OCI-LY3 (cell line): Measurements from ENCODE around the gene CHST12.

Experiments used
- H2AFZ ChIP-seq: fragments of 200-600, 300-600 bp; shearing (Covaris generic); 2 replicates; pipeline ENCODE4 v1.6.0; 2014; ENCODE audit warnings: antibody characterized with exemption, low read depth, low read length
- H3K27ac ChIP-seq: fragments of 200-600, 300-600 bp; sonication (generic); 2 replicates; pipeline ENCODE4 v1.5.1; 2014; ENCODE audit warnings: mild to moderate bottlenecking, low read length, moderate library complexity, mixed read lengths
- H3K27me3 ChIP-seq: fragments of 200-600, 300-600 bp; sonication (generic); 2 replicates; pipeline ENCODE4 v1.6.1; 2014; ENCODE audit warnings: low read depth, low read length, mixed read lengths
- H3K36me3 ChIP-seq: fragments of 200-600, 300-600 bp; sonication (generic); replicated peaks from 2 replicates; pipeline ENCODE3; 2014; ENCODE audit warnings: low read depth, low read length, mixed read lengths
- H3K4me1 ChIP-seq: fragments of 300-600, 200-600 bp; sonication (generic); 2 replicates; pipeline ENCODE4 v1.6.1; 2014; ENCODE audit warnings: low read length, mixed read lengths
- H3K4me2 ChIP-seq: fragments of 200-600, 300-600 bp; sonication (generic); 2 replicates; pipeline ENCODE4 v1.6.1; 2014; ENCODE audit warnings: low read length, mixed read lengths
- H3K4me3 ChIP-seq: fragments of 300-600, 200-600 bp; sonication (generic); 2 replicates; pipeline ENCODE4 v1.5.1; 2014; ENCODE audit warnings: antibody characterized with exemption, mild to moderate bottlenecking, low read length, moderate library complexity
- H3K79me2 ChIP-seq: fragments of 300-600, 200-600 bp; shearing (Covaris generic); 2 replicates; pipeline ENCODE4 v1.6.1; 2014; ENCODE audit warnings: mild to moderate bottlenecking, low read length, mixed read lengths
- H3K9ac ChIP-seq: fragments of 300-600, 200-600 bp; shearing (Covaris generic); 2 replicates; pipeline ENCODE4 v1.6.0; 2014; ENCODE audit warnings: mild to moderate bottlenecking, low read length, moderate library complexity
- H3K9me3 ChIP-seq: fragments of 200-600, 300-600 bp; shearing (Covaris generic); 2 replicates; pipeline ENCODE4 v1.6.1; 2014; ENCODE audit warnings: low read length, mixed read lengths; ENCODE audit not compliant: insufficient read depth
- H4K20me1 ChIP-seq: fragments of 200-600, 300-600 bp; sonication (generic); 2 replicates; pipeline ENCODE4 v1.6.1; 2016; ENCODE audit warnings: low read length, mixed read lengths; ENCODE audit not compliant: insufficient read depth
- EZH2phosphoT487 ChIP-seq: fragments of 200-600 bp; shearing (Covaris generic); IDR thresholded peaks from 2 replicates; pipeline ENCODE4 v1.6.1; 2018; ENCODE audit warnings: antibody characterized with exemption, mixed run types, low read depth
- TF ChIP-seq, protein P1 (sequence below): fragments of 200-600, 300-600 bp; sonication (generic); IDR thresholded peaks from 2 replicates; pipeline ENCODE4 v1.5.1; 2014; ENCODE audit warnings: antibody characterized with exemption, low read length, low read depth

CHST12 gene

DNA sequence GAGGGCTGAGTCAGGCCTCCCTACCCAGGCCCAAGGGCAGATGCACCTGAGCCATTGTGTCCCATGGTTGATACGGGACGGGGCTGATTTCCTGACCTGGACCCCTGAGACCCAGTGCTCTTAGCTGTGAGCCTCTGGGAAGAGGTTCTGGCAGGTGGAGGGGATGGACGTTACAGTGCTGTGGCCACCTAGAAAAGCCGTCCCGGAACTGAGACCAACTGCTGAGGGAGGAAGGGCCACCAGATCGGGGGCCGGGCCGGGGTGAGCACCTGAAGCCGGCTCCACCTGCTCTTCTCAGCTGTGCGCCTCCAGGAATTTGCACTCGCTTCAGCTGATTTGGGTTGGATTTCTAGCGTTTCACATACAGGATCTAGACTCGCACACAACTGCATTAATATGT lies 35.4 kb downstream of the CHST12 start:
- Histone ChIP-seq H3K79me2 (no peaks in the 10 kb centered on the region), H3K36me3 (no peaks in the 10 kb centered on the region), H3K9me3 (no peaks in the 10 kb centered on the region), H3K4me2 (no peak overlapping the region), H3K4me3 (no peak overlapping the region), H2AFZ (no peak overlapping the region), H3K9ac (no peak overlapping the region), H4K20me1 (no peaks in the 10 kb centered on the region), H3K27ac (no peak overlapping the region), H3K27me3 (no peaks in the 10 kb centered on the region), H3K4me1 (no peaks in the 10 kb centered on the region)
- TF ChIP-seq, protein P1, sequence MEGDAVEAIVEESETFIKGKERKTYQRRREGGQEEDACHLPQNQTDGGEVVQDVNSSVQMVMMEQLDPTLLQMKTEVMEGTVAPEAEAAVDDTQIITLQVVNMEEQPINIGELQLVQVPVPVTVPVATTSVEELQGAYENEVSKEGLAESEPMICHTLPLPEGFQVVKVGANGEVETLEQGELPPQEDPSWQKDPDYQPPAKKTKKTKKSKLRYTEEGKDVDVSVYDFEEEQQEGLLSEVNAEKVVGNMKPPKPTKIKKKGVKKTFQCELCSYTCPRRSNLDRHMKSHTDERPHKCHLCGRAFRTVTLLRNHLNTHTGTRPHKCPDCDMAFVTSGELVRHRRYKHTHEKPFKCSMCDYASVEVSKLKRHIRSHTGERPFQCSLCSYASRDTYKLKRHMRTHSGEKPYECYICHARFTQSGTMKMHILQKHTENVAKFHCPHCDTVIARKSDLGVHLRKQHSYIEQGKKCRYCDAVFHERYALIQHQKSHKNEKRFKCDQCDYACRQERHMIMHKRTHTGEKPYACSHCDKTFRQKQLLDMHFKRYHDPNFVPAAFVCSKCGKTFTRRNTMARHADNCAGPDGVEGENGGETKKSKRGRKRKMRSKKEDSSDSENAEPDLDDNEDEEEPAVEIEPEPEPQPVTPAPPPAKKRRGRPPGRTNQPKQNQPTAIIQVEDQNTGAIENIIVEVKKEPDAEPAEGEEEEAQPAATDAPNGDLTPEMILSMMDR = no peak
- TF ChIP-seq EZH2phosphoT487 = no peak

DNA sequence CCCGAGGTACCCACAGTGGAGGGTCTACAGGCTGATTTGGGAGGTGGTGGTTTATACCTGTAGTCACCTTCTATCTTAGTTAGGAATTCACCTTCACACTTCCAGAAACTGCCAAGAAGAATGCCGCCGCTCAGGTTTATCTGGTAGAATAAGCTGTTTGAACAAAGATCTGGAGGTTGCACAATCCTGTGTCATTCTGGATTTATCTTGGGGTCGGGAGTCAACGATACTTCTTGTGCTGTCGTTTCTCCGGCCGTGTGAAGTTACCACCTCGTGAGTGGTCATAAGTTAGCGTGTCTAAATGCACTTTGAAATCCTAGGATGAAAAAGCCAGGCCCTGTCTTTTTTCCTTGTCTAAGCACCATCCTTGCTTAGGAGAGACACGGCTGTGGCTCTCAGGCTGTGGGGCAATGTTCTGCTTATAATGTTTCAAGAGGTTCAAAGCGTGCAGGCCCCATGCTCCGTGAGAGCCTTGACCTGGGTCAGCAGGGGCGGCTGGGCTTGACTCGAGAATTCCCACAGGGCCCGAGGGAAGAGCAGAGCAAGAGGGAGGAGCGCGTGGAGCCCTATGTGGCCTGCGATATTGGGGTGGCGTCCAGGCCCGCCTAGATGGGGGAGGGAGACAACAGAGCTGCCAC lies 37.3 kb downstream of the CHST12 start:
- H3K4me2 ChIP-seq = no peak overlapping the region
- no peaks in the 10 kb centered on the region for H3K79me2 ChIP-seq
- H3K4me3 ChIP-seq = no peak overlapping the region
- H3K27ac ChIP-seq = no peak overlapping the region
- H3K27me3 ChIP-seq = no peaks in the 10 kb centered on the region
- no peaks in the 10 kb centered on the region for H4K20me1 ChIP-seq
- H3K4me1 ChIP-seq = no peaks in the 10 kb centered on the region
- no peaks in the 10 kb centered on the region for H3K9me3 ChIP-seq
- TF ChIP-seq EZH2phosphoT487 = no peak
- TF ChIP-seq, protein P1 = no peak
- no peaks in the 10 kb centered on the region for H3K36me3 ChIP-seq
- no peak overlapping the region for H3K9ac ChIP-seq
- H2AFZ ChIP-seq = no peak overlapping the region

- TF ChIP-seq, protein P1 = no peak
- TF ChIP-seq EZH2phosphoT487 = no peak
- H3K4me3 ChIP-seq = no peak overlapping the region
- H4K20me1 ChIP-seq = no peaks in the 10 kb centered on the region
- H3K36me3 ChIP-seq = no peaks in the 10 kb centered on the region
- no peaks in the 10 kb centered on the region for H3K9me3 ChIP-seq
- H3K27me3 ChIP-seq = no peaks in the 10 kb centered on the region
- no peak overlapping the region for H3K9ac ChIP-seq
- H3K4me2 ChIP-seq = no peak overlapping the region
- H3K4me1 ChIP-seq = no peaks in the 10 kb centered on the region
- no peaks in the 10 kb centered on the region for H3K79me2 ChIP-seq
- H3K27ac ChIP-seq = no peak overlapping the region
- H2AFZ ChIP-seq = no peak overlapping the region
Observed at GRCh38 chr7:2441430-2442058, 38.1 kb downstream of the CHST12 start.

DNA sequence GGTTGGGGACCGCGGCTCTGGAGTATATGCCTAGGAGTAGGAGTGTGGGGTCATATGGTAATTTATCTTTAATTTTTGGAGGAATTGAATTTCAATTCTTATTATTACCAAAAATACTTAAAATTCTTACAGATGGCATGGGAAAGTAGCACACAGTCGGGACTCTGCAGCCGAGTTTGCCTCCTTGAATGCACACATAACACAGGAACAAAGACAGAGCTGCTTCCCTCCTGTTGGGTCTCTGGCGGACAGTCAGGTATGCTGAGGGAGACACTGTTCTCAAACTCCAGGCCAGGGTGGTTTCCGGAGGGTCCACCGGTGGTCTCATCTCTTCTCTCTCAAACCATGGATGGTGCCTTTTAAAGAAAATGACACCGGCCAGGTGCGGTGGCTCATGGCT lies 40.1 kb downstream of the CHST12 start:
- Histone ChIP-seq H2AFZ (no peak overlapping the region), H3K27ac (no peak overlapping the region), H3K9ac (no peak overlapping the region), H3K9me3 (no peaks in the 10 kb centered on the region), H3K4me1 (no peaks in the 10 kb centered on the region), H4K20me1 (no peaks in the 10 kb centered on the region), H3K4me3 (no peak overlapping the region), H3K79me2 (no peaks in the 10 kb centered on the region), H3K27me3 (no peaks in the 10 kb centered on the region), H3K36me3 (no peaks in the 10 kb centered on the region), H3K4me2 (no peak overlapping the region)
- TF ChIP-seq EZH2phosphoT487 = no peak
- TF ChIP-seq, protein P1 = no peak
